GM23338 (cell line): ENCODE data around the gene TREML4. TPM values are rescaled to one million over a fixed set of nuclear protein-coding genes. Genes with fewer than 3 reads are reported as not detected.
A peak's percentile ranks its signal among the peaks of the same experiment; 100 is the strongest.

Source experiments
- ATAC-seq: fragments of 200-7000 bp; cut with Tn5 transposase; 3 replicates; pipeline ENCODE4 v1.9.1; 2020
- DNase-seq: peaks from one replicate; pipeline ENCODE4 v3.0.0-alpha.2; 2015; ENCODE audit warnings: low spot score
- H2AFZ ChIP-seq: fragments of 200-600 bp; sonication (generic); 2 replicates; pipeline ENCODE4 v1.8.0; 2016; ENCODE audit warnings: antibody characterized with exemption, mild to moderate bottlenecking, moderate library complexity
- H3F3A ChIP-seq: fragments of 200-600 bp; sonication (generic); replicated peaks from 2 replicates; pipeline ENCODE4 v1.8.0; 2017; ENCODE audit warnings: antibody characterized with exemption, mixed run types, low read depth
- H3K27ac ChIP-seq: fragments of 200-600 bp; sonication (generic); 2 replicates; pipeline ENCODE4 v1.6.1; 2016; ENCODE audit warnings: low read depth
- H3K27me3 ChIP-seq: fragments of 200-600 bp; sonication (generic); 2 replicates; pipeline ENCODE4 v1.8.0; 2016; ENCODE audit warnings: mild to moderate bottlenecking, mixed run types, moderate library complexity; ENCODE audit not compliant: insufficient read depth
- H3K36me3 ChIP-seq: fragments of 200-600 bp; sonication (generic); 2 replicates; pipeline ENCODE4 v1.8.0; 2016; ENCODE audit warnings: mild to moderate bottlenecking; ENCODE audit not compliant: insufficient read depth
- H3K4me1 ChIP-seq: fragments of 200-600 bp; sonication (generic); 2 replicates; pipeline ENCODE4 v1.8.0; 2016; ENCODE audit warnings: mild to moderate bottlenecking, moderate library complexity; ENCODE audit not compliant: insufficient read depth
- H3K4me2 ChIP-seq: fragments of 200-600 bp; sonication (generic); 2 replicates; pipeline ENCODE4 v1.7.1; 2017; ENCODE audit warnings: mixed run types
- H3K4me3 ChIP-seq: fragments of 200-600 bp; sonication (generic); 2 replicates; pipeline ENCODE4 v1.6.1; 2016; ENCODE audit warnings: mixed run types
- H3K79me2 ChIP-seq: fragments of 200-600 bp; sonication (generic); replicated peaks from 2 replicates; pipeline ENCODE4 v1.8.0; 2017; ENCODE audit warnings: mild to moderate bottlenecking; ENCODE audit not compliant: insufficient read depth
- H3K9me2 ChIP-seq: fragments of 200-600 bp; sonication (generic); 2 replicates; pipeline ENCODE4 v1.8.0; 2017; ENCODE audit not compliant: insufficient read depth
- H4K20me1 ChIP-seq: fragments of 200-600 bp; sonication (generic); replicated peaks from 2 replicates; pipeline ENCODE4 v1.8.0; 2017; ENCODE audit warnings: mild to moderate bottlenecking; ENCODE audit not compliant: insufficient read depth
- H3K27ac Mint-ChIP-seq: 2 replicates; pipeline ENCODE4 v1.8.0; 2020; ENCODE audit warnings: inconsistent platforms, mild to moderate bottlenecking, moderate library complexity, mixed read lengths
- H3K27me3 Mint-ChIP-seq: 3 replicates; pipeline ENCODE4 v1.8.0; 2022; ENCODE audit warnings: low read depth, mild to moderate bottlenecking, moderate library complexity, mixed read lengths, inconsistent platforms; ENCODE audit not compliant: insufficient read depth, poor library complexity
- H3K36me3 Mint-ChIP-seq: 3 replicates; pipeline ENCODE4 v1.8.0; 2021; ENCODE audit warnings: low read depth, mild to moderate bottlenecking, inconsistent platforms, moderate library complexity, mixed read lengths
- H3K4me1 Mint-ChIP-seq: 3 replicates; pipeline ENCODE4 v1.8.0; 2020; ENCODE audit warnings: mild to moderate bottlenecking, inconsistent platforms, mixed read lengths
- H3K4me3 Mint-ChIP-seq: 3 replicates; pipeline ENCODE4 v1.8.0; 2021; ENCODE audit warnings: moderate library complexity, mild to moderate bottlenecking, inconsistent platforms, mixed read lengths
- H3K9me3 Mint-ChIP-seq: 3 replicates; pipeline ENCODE4 v1.8.0; 2020; ENCODE audit warnings: moderate library complexity, mild to moderate bottlenecking, inconsistent platforms, mixed read lengths
- CREB1 ChIP-seq: fragments of 250-450 bp; sonication (Bioruptor Pico); IDR thresholded peaks from 2 replicates; pipeline ENCODE4 v1.5.0; 2020; ENCODE audit warnings: low read depth, mild to moderate bottlenecking, moderate library complexity
- CTCF ChIP-seq, 2 experiments: fragments of 200-600 bp in 1 of 2; sonication (generic) in 1 of 2; conservative IDR thresholded peaks; 2 replicates each; pipeline versions ENCODE4 v1.5.1 to v1.6.1; 2016 to 2017; ENCODE audit warnings: antibody characterized with exemption in 2 of 2, low read depth in 2 of 2, mild to moderate bottlenecking in 2 of 2, moderate library complexity in 1 of 2
- ETS1 ChIP-seq: IDR thresholded peaks from 2 replicates; pipeline ENCODE4 v1.6.1; 2016; ENCODE audit warnings: antibody characterized with exemption
- EZH2 ChIP-seq: fragments of 200-600 bp; sonication (generic); IDR thresholded peaks from one replicate; pipeline ENCODE4 v1.8.0; 2017; ENCODE audit warnings: antibody characterized with exemption, mild to moderate bottlenecking, low read depth; ENCODE audit not compliant: unreplicated experiment
- EZH2phosphoT487 ChIP-seq: fragments of 200-600 bp; sonication (generic); IDR thresholded peaks from one replicate; pipeline ENCODE4 v1.8.1; 2018; ENCODE audit warnings: antibody characterized with exemption; ENCODE audit not compliant: unreplicated experiment
- JUNB ChIP-seq: IDR thresholded peaks from one replicate; pipeline ENCODE4 v1.6.1; 2016; ENCODE audit warnings: antibody characterized with exemption; ENCODE audit not compliant: unreplicated experiment
- NANOG ChIP-seq: IDR thresholded peaks from 2 replicates; pipeline ENCODE4 v1.6.1; 2016; ENCODE audit warnings: antibody characterized with exemption, borderline replicate concordance
- POLR2AphosphoS5 ChIP-seq: IDR thresholded peaks from 2 replicates; pipeline ENCODE4 v1.6.1; 2016; ENCODE audit warnings: antibody characterized with exemption, low read depth
- REST ChIP-seq: IDR thresholded peaks from one replicate; pipeline ENCODE4 v1.6.1; 2018; ENCODE audit warnings: antibody characterized with exemption; ENCODE audit not compliant: unreplicated experiment
- STAT1 ChIP-seq: IDR thresholded peaks from one replicate; pipeline ENCODE4 v1.6.1; 2016; ENCODE audit warnings: antibody characterized with exemption; ENCODE audit not compliant: unreplicated experiment
- ZNF114 ChIP-seq: fragments of 250-450 bp; sonication (Bioruptor Pico); IDR thresholded peaks from 2 replicates; pipeline ENCODE4 v1.5.0; 2020; ENCODE audit warnings: mild to moderate bottlenecking, moderate library complexity
- ZNF331 ChIP-seq: fragments of 250-450 bp; sonication (Bioruptor Pico); IDR thresholded peaks from 2 replicates; pipeline ENCODE4 v1.5.0; 2020; ENCODE audit warnings: low read depth, mild to moderate bottlenecking, moderate library complexity
- ZNF462 ChIP-seq: fragments of 250-450 bp; sonication (Bioruptor Pico); IDR thresholded peaks from 2 replicates; pipeline ENCODE4 v1.5.0; 2020; ENCODE audit warnings: mild to moderate bottlenecking, moderate library complexity
- polyA plus RNA-seq: library from polyadenylated mRNA; unstranded; fragments of >200 nt; fragmentation: Nextera tagmentation; extraction: Ambion mirVana; gene quantifications from 2 replicates; pipeline ENCODE4 v1.2.1, GENCODE V29; 2016
- total RNA-seq: library from RNA; depleted of rRNA; stranded (reverse); fragments of >200 nt; shearing (Covaris generic); gene quantifications from 2 replicates; pipeline ENCODE4 v1.2.3, GENCODE V29; 2014

TREML4 gene
- total and polyA plus RNA-seq, 2 experiments from 2014 or later, result not detected

- no peak for TF ChIP-seq ZNF114 (CRISPR knock-in tag)
- no peak for TF ChIP-seq JUNB
- TF ChIP-seq ZNF331 (CRISPR knock-in tag), result no peak
- TF ChIP-seq REST, result no peak
- TF ChIP-seq EZH2phosphoT487, result no peak
- TF ChIP-seq CREB1, result no peak
- no peak for TF ChIP-seq POLR2AphosphoS5
- no peak for TF ChIP-seq CTCF (conservative IDR thresholded peaks at IDR 0.05; ENCODE audit: low read depth in 2 of 2)
- no peak for TF ChIP-seq STAT1
- no peak for TF ChIP-seq ETS1
- no peak for TF ChIP-seq NANOG
Measured at GRCh38 chr6:41231246-41231645, 3.1 kb downstream of the TREML4 start (continued).

- no peak overlapping the region for H3K27ac ChIP-seq
- H2AFZ ChIP-seq, result no peak overlapping the region
- H3K4me1 ChIP-seq, result peaks cover 4% of the 10 kb centered on the region; the same call in 1 of the 2 replicates
- no peaks in the 10 kb centered on the region for H3K9me2 ChIP-seq
- H3K4me1 Mint-ChIP-seq, result peaks cover 23% of the 10 kb centered on the region
- H3K4me2 ChIP-seq, result no peak overlapping the region
- H3K36me3 ChIP-seq, result no peaks in the 10 kb centered on the region
- no peaks in the 10 kb centered on the region for H3K9me3 Mint-ChIP-seq
- no peaks in the 10 kb centered on the region for H4K20me1 ChIP-seq
- peak; percentile 44 for DNase-seq
- H3F3A ChIP-seq, result no peaks in the 10 kb centered on the region
- H3K27me3 ChIP-seq, result no peaks in the 10 kb centered on the region
- H3K4me3 ChIP-seq, result no peak overlapping the region
- H3K27me3 Mint-ChIP-seq, result peaks cover 2% of the 10 kb centered on the region
- no peak overlapping the region for H3K27ac Mint-ChIP-seq
- ATAC-seq, result peak; percentile 48
- no peaks in the 10 kb centered on the region for H3K36me3 Mint-ChIP-seq
- H3K79me2 ChIP-seq, result no peaks in the 10 kb centered on the region
- H3K4me3 Mint-ChIP-seq, result no peak overlapping the region
- TF ChIP-seq JUNB (no peak), EZH2phosphoT487 (no peak), EZH2 (no peak), NANOG (no peak), ZNF462 (CRISPR knock-in tag) (no peak), POLR2AphosphoS5 (no peak), ZNF331 (CRISPR knock-in tag) (no peak)
Measured at GRCh38 chr6:41232667-41233066, 4.5 kb downstream of the TREML4 start.
